Naive thymus-derived CD4-positive, alpha-beta T cell (primary cell): ENCODE measurements around the gene FRMD4A. TPM values are rescaled to one million over a fixed set of nuclear protein-coding genes. Genes with fewer than 3 reads are reported as not detected.
A peak's percentile ranks its signal among the peaks of the same experiment; 100 is the strongest.

ENCODE experiments used
- ATAC-seq: fragments of 150-1000 bp; cut with Tn5 transposase; 2 replicates; pipeline ENCODE4 v1.10.0; 2021; ENCODE audit warnings: mild to moderate bottlenecking, moderate library complexity
- CTCF ChIA-PET: fragments of 350-600 bp; sonication (Branson Sonifier 250); formaldehyde crosslinking; loops from one replicate; lab custom pipeline; 2021; ENCODE audit warnings: antibody characterized with exemption; lab: Charles Lee
- POLR2A ChIA-PET: fragments of 350-600 bp; sonication (Branson Sonifier 250); formaldehyde crosslinking; loops from one replicate; lab custom pipeline; 2021; ENCODE audit warnings: antibody characterized with exemption, inconsistent platforms; lab: Charles Lee
- DNase-seq, 9 donors: peaks; one replicate each; pipeline versions ENCODE4 v3.0.0 to v3.0.0-alpha.2; 2020 to 2022; ENCODE audit warnings: mixed read lengths in 1 of 9
- H3K27ac ChIP-seq: one replicate; pipeline ENCODE4 v1.7.0; 2013; ENCODE audit warnings: mild to moderate bottlenecking, low read depth, low read length, moderate library complexity
- H3K27me3 ChIP-seq, 2 donors: one replicate each; pipeline ENCODE4 v1.7.0; 2013; ENCODE audit warnings: low read length in 2 of 2, mild to moderate bottlenecking in 2 of 2, moderate library complexity in 2 of 2; ENCODE audit not compliant: control insufficient read depth in 2 of 2, insufficient read depth in 2 of 2
- H3K36me3 ChIP-seq, 3 experiments: 1 replicate in 2 of 3; 2 replicates in 1 of 3; pipeline ENCODE4 v1.7.0; 2013; ENCODE audit warnings: low read length in 3 of 3, mild to moderate bottlenecking in 3 of 3, moderate library complexity in 1 of 3; ENCODE audit not compliant: insufficient read depth in 3 of 3, control insufficient read depth in 2 of 3
- H3K4me1 ChIP-seq, 2 donors: one replicate each; pipeline ENCODE4 v1.7.0; 2013; ENCODE audit warnings: low read length in 2 of 2, mild to moderate bottlenecking in 2 of 2, moderate library complexity in 1 of 2; ENCODE audit not compliant: control insufficient read depth in 2 of 2, insufficient read depth in 2 of 2
- H3K4me3 ChIP-seq: 2 replicates; pipeline ENCODE4 v1.7.0; 2013; ENCODE audit warnings: mild to moderate bottlenecking, low read length
- H3K9me3 ChIP-seq, 3 experiments: 1 replicate in 2 of 3; 2 replicates in 1 of 3; pipeline ENCODE4 v1.7.0; 2013; ENCODE audit warnings: low read length in 3 of 3; ENCODE audit not compliant: control insufficient read depth in 2 of 3
- H3K27ac Mint-ChIP-seq, 9 donors: one replicate each; pipeline ENCODE4 v1.8.0; 2020 to 2022; ENCODE audit warnings: mixed read lengths in 9 of 9, mild to moderate bottlenecking in 8 of 9, moderate library complexity in 5 of 9, inconsistent platforms in 2 of 9
- H3K27me3 Mint-ChIP-seq, 5 donors: one replicate each; pipeline ENCODE4 v1.8.0; 2021 to 2022; ENCODE audit warnings: mixed read lengths in 5 of 5, mild to moderate bottlenecking in 1 of 5
- H3K36me3 Mint-ChIP-seq, 5 donors: one replicate each; pipeline ENCODE4 v1.8.0; 2020 to 2022; ENCODE audit warnings: mixed read lengths in 5 of 5, mild to moderate bottlenecking in 3 of 5, inconsistent platforms in 1 of 5
- H3K4me1 Mint-ChIP-seq, 7 donors: one replicate each; pipeline ENCODE4 v1.8.0; 2020 to 2022; ENCODE audit warnings: mixed read lengths in 7 of 7, mild to moderate bottlenecking in 3 of 7, inconsistent platforms in 1 of 7
- H3K4me3 Mint-ChIP-seq, 10 donors: one replicate each; pipeline ENCODE4 v1.8.0; 2020 to 2022; ENCODE audit warnings: mild to moderate bottlenecking in 10 of 10, mixed read lengths in 10 of 10, moderate library complexity in 6 of 10, inconsistent platforms in 2 of 10
- H3K9me3 Mint-ChIP-seq, 11 donors: one replicate each; pipeline ENCODE4 v1.8.0; 2020 to 2022; ENCODE audit warnings: mixed read lengths in 11 of 11, mild to moderate bottlenecking in 4 of 11, inconsistent platforms in 1 of 11, moderate library complexity in 1 of 11
- intact Hi-C, 2 donors: fragments of 100-400 bp; cut with micrococcal nuclease; formaldehyde crosslinking; loops; one replicate each; pipeline ENCODE4 v1.15.1; 2023
- polyA plus RNA-seq, 2 donors: library from polyadenylated mRNA; unstranded; fragments of 300-500 nt; fragmentation: Illumina TruSeq; gene quantifications; one replicate each; pipeline ENCODE4 v1.2.3, GENCODE V29; 2021
- total RNA-seq, 6 experiments: library from RNA in 5 of 6; stranded (reverse) in 5 of 6; gene quantifications; 1 replicate in 5 of 6; 2 replicates in 1 of 6; pipeline ENCODE4 v1.2.3 and lab custom pipeline; 2021 to 2026

FRMD4A gene
- total and polyA plus RNA-seq, 7 experiments from 2014 or later: 0.10 to 3.1 (median 0.62) TPM

DNA sequence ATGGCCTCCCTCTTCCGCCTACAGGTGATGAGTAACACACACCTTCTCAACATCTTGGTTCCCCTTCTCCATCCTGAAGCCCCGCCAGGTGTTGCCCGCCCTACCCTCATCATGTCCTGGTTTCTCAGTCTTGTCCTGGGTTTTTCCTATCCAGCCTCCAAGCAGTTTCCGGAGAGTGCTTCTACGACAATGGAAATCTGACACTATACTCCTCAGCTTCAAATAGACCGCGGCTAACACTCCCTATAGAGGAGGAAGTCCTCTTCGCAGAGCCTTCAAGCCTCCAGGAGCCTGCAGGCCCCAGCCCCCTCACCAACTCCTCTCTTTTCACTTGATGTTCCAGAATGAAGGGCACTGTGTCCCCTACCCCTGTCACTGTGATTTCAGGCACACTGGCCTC lies 596.6 kb downstream of the FRMD4A start:
- DNase-seq (no peak), ATAC-seq (no peak)
- no peaks in the 10 kb centered on the region for H3K9me3 ChIP-seq
- Mint-ChIP-seq H3K27ac (no peak overlapping the region), H3K4me1 (no peaks in the 10 kb centered on the region), H3K4me3 (no peak overlapping the region), H3K36me3 (no peaks in the 10 kb centered on the region), H3K9me3 (no peaks in the 10 kb centered on the region), H3K27me3 (peaks cover 0 to 4% (median 0%) of the 10 kb centered on the region in 5 donors)
- H3K4me1 ChIP-seq: no peaks in the 10 kb centered on the region
- ChIA-PET POLR2A (no interaction called here), CTCF (interaction anchor here (1.1 kb wide), 1 partner anchor 463 kb away, joined by 3 read pairs; no protein-coding TSS in a partner anchor)
- no peaks in the 10 kb centered on the region for H3K27me3 ChIP-seq
- intact Hi-C loops: no loop called here
- no peak overlapping the region for H3K4me3 ChIP-seq
- H3K36me3 ChIP-seq: no peaks in the 10 kb centered on the region
- H3K27ac ChIP-seq: no peak overlapping the region

DNA sequence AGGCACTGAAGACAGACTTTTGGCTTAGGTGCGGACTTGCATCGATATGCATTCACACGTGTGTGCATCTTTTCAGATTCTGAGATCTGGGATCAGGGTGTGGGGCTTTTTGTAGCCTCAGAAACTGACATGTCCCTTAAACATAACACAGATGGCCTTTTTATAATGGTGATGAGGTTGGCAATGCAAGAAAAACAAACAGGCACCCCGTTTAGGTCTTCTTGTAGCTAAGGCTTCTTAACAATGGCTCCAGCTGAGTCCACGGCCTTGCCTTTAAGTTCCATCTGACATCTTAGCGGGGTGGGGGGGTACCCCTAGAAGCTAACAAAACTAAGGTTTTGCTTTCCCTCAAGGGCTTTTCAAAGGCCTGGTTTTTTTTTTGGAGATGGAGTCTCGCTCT lies 597.7 kb downstream of the FRMD4A start:
- H3K27ac ChIP-seq: no peak overlapping the region
- H3K36me3 Mint-ChIP-seq: no peaks in the 10 kb centered on the region
- peaks cover 0 to 4% (median 0%) of the 10 kb centered on the region in 5 donors for H3K27me3 Mint-ChIP-seq
- H3K4me3 ChIP-seq: no peak overlapping the region
- DNase-seq (no peak), ATAC-seq (no peak)
- intact Hi-C loops: no loop called here
- H3K4me1 ChIP-seq: no peaks in the 10 kb centered on the region
- POLR2A ChIA-PET: no interaction called here
- H3K27me3 ChIP-seq: no peaks in the 10 kb centered on the region
- H3K27ac Mint-ChIP-seq: no peak overlapping the region
- no peaks in the 10 kb centered on the region for H3K9me3 ChIP-seq
- H3K4me1 Mint-ChIP-seq: no peaks in the 10 kb centered on the region
- CTCF ChIA-PET: interaction anchor here (0.6 kb wide), 1 partner anchor 695 kb away, joined by 4 read pairs; no protein-coding TSS in a partner anchor
- no peaks in the 10 kb centered on the region for H3K9me3 Mint-ChIP-seq
- no peaks in the 10 kb centered on the region for H3K36me3 ChIP-seq
- H3K4me3 Mint-ChIP-seq: no peak overlapping the region

DNA sequence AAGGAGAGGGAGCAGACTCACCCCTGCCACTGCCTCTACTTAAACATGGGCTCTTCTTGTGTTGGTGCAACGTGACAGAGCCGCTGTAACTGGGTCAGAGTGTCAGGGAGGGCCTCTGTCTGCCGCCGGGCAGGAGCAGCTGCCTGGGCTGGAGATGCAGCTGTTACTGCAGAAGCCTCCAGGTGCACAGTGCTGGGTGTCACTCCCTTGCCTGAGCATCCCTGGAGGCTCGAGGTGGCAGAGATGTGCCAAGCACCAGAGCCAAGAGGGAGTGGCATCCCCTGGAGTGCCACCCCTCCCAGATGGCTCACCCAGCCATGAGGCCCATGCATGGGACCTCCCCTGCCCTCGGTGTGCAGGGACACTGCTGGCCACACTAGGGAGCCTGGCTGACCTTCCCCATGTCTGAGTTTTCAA lies 598.3 kb downstream of the FRMD4A start:
- Histone ChIP-seq H3K9me3 (no peaks in the 10 kb centered on the region), H3K4me1 (no peaks in the 10 kb centered on the region), H3K36me3 (no peaks in the 10 kb centered on the region), H3K27ac (no peak overlapping the region), H3K4me3 (no peak overlapping the region), H3K27me3 (no peaks in the 10 kb centered on the region)
- Mint-ChIP-seq H3K27me3 (peaks cover 0 to 4% (median 0%) of the 10 kb centered on the region in 5 donors), H3K9me3 (no peaks in the 10 kb centered on the region), H3K4me1 (no peaks in the 10 kb centered on the region), H3K27ac (no peak overlapping the region), H3K36me3 (peaks cover 0 to 3% (median 0%) of the 10 kb centered on the region in 5 donors), H3K4me3 (no peak overlapping the region)
- no peak for DNase-seq
- POLR2A ChIA-PET: no interaction called here
- no peak for ATAC-seq
- CTCF ChIA-PET: no interaction called here
- intact Hi-C loops: no loop called here

GRCh38 chr10:13731799-13732198 lies 598.9 kb downstream of the FRMD4A start:
- Histone ChIP-seq H3K36me3 (no peaks in the 10 kb centered on the region), H3K4me1 (no peaks in the 10 kb centered on the region), H3K27me3 (no peaks in the 10 kb centered on the region), H3K4me3 (no peak overlapping the region), H3K27ac (no peak overlapping the region), H3K9me3 (no peaks in the 10 kb centered on the region)
- Mint-ChIP-seq H3K4me1 (no peaks in the 10 kb centered on the region), H3K36me3 (peaks cover 0 to 3% (median 0%) of the 10 kb centered on the region in 5 donors), H3K4me3 (no peak overlapping the region), H3K27me3 (peaks cover 0 to 4% (median 0%) of the 10 kb centered on the region in 5 donors), H3K9me3 (no peaks in the 10 kb centered on the region), H3K27ac (peak overlapping the region in 1 of 9 donors; percentile 60)
- intact Hi-C loops: no loop called here
- ChIA-PET POLR2A (no interaction called here), CTCF (no interaction called here)
- ATAC-seq: no peak
- no peak for DNase-seq

GRCh38 chr10:13730956-13731355 lies 599.8 kb downstream of the FRMD4A start:
- DNase-seq (no peak), ATAC-seq (no peak)
- Histone ChIP-seq H3K9me3 (no peaks in the 10 kb centered on the region), H3K36me3 (no peaks in the 10 kb centered on the region), H3K27ac (no peak overlapping the region), H3K4me3 (no peak overlapping the region), H3K27me3 (no peaks in the 10 kb centered on the region), H3K4me1 (no peaks in the 10 kb centered on the region)
- H3K4me1 Mint-ChIP-seq: no peaks in the 10 kb centered on the region
- ChIA-PET POLR2A (no interaction called here), CTCF (no interaction called here)
- H3K27ac Mint-ChIP-seq: peak overlapping the region in 1 of 9 donors; percentile 3
- intact Hi-C loops: no loop called here
- H3K4me3 Mint-ChIP-seq: no peak overlapping the region
- peaks cover 0 to 4% (median 0%) of the 10 kb centered on the region in 5 donors for H3K27me3 Mint-ChIP-seq
- no peaks in the 10 kb centered on the region for H3K9me3 Mint-ChIP-seq
- H3K36me3 Mint-ChIP-seq: peaks cover 0 to 3% (median 0%) of the 10 kb centered on the region in 5 donors

- intact Hi-C loops: no loop called here
- H3K4me3 Mint-ChIP-seq: no peak overlapping the region
- no peaks in the 10 kb centered on the region for H3K4me1 Mint-ChIP-seq
- Histone ChIP-seq H3K27ac (no peak overlapping the region), H3K9me3 (no peaks in the 10 kb centered on the region), H3K4me1 (no peaks in the 10 kb centered on the region), H3K27me3 (no peaks in the 10 kb centered on the region), H3K36me3 (no peaks in the 10 kb centered on the region), H3K4me3 (no peak overlapping the region)
- CTCF ChIA-PET: no interaction called here
- peaks cover 0 to 4% (median 0%) of the 10 kb centered on the region in 5 donors for H3K27me3 Mint-ChIP-seq
- peaks cover 0 to 3% (median 0%) of the 10 kb centered on the region in 5 donors for H3K36me3 Mint-ChIP-seq
- DNase-seq (no peak), ATAC-seq (no peak)
- no peaks in the 10 kb centered on the region for H3K9me3 Mint-ChIP-seq
- POLR2A ChIA-PET: no interaction called here
- H3K27ac Mint-ChIP-seq: no peak overlapping the region
Observed at GRCh38 chr10:13730306-13730652, 600.4 kb downstream of the FRMD4A start.

- peaks cover 0 to 4% (median 0%) of the 10 kb centered on the region in 5 donors for H3K27me3 Mint-ChIP-seq
Observed at GRCh38 chr10:13729586-13730305, 601.0 kb downstream of the FRMD4A start.

More at GRCh38 chr10:13729586-13730305, 601.0 kb downstream of the FRMD4A start:
- no peaks in the 10 kb centered on the region for H3K9me3 Mint-ChIP-seq
- DNase-seq: no peak
- Histone ChIP-seq H3K27ac (no peak overlapping the region), H3K36me3 (no peaks in the 10 kb centered on the region), H3K4me1 (no peaks in the 10 kb centered on the region), H3K4me3 (no peak overlapping the region), H3K27me3 (no peaks in the 10 kb centered on the region), H3K9me3 (no peaks in the 10 kb centered on the region)
- ATAC-seq: no peak
- ChIA-PET POLR2A (no interaction called here), CTCF (no interaction called here)
- H3K36me3 Mint-ChIP-seq: peaks cover 0 to 3% (median 0%) of the 10 kb centered on the region in 5 donors
- no peaks in the 10 kb centered on the region for H3K4me1 Mint-ChIP-seq
- H3K4me3 Mint-ChIP-seq: no peak overlapping the region
- intact Hi-C loops: no loop called here
- peak overlapping the region in 1 of 9 donors; percentile 21 for H3K27ac Mint-ChIP-seq
